Retinal pigment epithelial cell (primary cell): Measurements from ENCODE around the gene RPTOR.

Experiments
- DNase-seq: peaks from one replicate; pipeline ENCODE4 v3.0.0-alpha.2; 2010; ENCODE audit warnings: low read depth
- H3K4me3 ChIP-seq: 2 replicates; pipeline ENCODE4 v1.5.1; 2011; ENCODE audit warnings: mild to moderate bottlenecking, low read length, control low read depth, moderate library complexity
- TF ChIP-seq, protein P1 (sequence below): conservative IDR thresholded peaks from 2 replicates; pipeline ENCODE4 v1.5.1; 2011; ENCODE audit warnings: low read depth, low read length, control low read depth, inconsistent platforms

The RPTOR gene

DNA sequence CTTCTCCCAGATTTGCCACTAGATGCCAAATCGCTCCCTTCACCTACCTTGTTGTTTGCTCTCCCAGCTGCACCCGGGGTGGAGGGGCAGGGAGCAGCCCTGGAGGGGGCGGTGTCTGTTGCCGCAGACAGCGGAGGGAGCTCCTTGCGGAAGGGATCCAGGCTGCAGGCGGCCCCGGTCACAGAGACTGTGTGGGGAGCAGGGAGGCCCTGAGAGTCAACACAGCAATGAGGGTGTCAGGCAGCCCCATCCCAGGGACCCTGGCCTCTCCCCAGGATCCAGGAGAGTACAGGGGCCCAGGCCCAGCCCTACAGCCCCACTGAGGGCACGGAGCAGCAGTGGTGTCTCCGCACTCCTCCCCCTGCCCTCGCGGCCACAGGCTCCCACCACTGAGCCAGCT, 396.5 kb downstream of the RPTOR start:
- DNase-seq: no peak
- no peak overlapping the region for H3K4me3 ChIP-seq
- TF ChIP-seq, protein P1, sequence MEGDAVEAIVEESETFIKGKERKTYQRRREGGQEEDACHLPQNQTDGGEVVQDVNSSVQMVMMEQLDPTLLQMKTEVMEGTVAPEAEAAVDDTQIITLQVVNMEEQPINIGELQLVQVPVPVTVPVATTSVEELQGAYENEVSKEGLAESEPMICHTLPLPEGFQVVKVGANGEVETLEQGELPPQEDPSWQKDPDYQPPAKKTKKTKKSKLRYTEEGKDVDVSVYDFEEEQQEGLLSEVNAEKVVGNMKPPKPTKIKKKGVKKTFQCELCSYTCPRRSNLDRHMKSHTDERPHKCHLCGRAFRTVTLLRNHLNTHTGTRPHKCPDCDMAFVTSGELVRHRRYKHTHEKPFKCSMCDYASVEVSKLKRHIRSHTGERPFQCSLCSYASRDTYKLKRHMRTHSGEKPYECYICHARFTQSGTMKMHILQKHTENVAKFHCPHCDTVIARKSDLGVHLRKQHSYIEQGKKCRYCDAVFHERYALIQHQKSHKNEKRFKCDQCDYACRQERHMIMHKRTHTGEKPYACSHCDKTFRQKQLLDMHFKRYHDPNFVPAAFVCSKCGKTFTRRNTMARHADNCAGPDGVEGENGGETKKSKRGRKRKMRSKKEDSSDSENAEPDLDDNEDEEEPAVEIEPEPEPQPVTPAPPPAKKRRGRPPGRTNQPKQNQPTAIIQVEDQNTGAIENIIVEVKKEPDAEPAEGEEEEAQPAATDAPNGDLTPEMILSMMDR: no peak

DNA sequence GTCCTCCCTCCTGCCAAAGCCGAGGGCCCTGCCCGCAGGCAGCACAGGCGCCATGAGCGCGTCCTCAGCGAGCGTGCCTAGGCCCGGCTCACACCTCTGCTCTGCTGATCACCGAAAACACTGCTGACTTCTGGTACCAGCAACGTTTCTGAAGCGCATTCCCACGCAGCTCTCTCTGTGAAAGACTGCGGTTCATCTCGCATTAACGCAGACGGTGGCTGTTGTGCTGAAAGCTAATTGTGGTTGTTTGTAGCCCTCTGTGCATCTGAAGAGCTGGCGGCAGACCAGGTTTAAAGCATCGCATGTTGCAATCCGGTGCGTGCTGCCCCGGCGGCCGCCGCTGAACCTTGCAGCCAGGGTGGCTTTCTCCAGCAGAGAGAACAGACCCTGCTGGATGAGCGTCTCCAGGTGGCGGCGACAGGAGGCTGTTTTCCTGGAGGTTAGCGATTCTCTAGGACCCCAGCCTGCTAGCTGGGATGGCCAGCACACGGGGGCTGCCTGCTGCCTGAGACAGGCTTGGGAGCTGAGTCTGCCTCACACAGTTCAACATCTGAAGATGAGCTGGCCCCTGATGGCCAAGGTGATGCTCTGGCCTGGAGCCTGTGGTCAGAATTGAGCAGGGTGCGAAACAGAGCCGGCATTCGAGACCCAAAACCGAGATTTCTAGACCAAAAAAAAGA, 397.2 kb downstream of the RPTOR start:
- no peak overlapping the region for H3K4me3 ChIP-seq
- no peak for DNase-seq
- TF ChIP-seq, protein P1: no peak

DNA sequence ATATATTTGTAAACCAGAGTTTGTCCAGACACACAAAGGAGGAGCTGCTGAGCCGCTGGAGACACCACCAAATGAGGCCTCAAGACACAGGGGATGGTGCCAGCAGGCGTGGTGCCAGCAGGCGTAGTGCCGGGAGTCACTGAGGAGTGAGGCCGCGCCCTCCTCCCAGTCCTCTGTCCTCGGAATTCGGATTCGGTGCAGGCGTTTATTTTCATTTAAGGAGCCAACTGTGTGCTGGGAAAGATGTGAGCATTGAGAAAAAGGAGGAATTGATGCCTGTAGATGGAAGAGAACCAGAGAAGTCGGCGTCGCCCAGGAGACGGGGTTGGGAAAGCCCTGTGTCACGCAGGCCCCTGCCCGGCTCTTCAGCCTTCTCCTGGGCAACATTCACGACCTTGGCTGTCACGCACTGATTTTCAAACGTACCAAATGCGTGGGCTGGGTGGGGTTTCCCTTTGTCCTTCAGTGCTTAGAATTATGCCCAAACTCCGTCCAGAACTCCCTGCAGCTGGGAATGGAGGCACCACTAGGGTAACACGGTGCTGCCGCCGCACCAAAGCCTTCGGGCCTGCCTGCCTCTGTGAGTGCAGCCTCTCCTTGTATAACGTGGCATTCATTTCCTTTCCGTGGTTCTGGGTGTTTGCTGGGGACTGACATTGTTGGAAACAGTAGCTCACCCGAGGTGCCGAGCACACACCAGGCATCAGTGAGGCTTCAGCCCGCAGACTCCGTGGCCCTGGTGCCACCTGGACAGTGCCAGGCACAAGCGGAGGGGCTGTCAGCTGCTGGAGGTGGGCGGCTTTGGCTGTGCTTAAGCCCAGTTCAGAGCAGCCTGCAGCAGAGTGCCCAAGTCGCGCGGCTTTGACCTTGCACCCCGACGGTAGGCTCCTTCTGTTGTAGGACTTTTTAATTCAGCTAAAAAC, 398.0 kb downstream of the RPTOR start:
- H3K4me3 ChIP-seq: no peak overlapping the region
- TF ChIP-seq, protein P1: no peak
- DNase-seq: no peak

DNA sequence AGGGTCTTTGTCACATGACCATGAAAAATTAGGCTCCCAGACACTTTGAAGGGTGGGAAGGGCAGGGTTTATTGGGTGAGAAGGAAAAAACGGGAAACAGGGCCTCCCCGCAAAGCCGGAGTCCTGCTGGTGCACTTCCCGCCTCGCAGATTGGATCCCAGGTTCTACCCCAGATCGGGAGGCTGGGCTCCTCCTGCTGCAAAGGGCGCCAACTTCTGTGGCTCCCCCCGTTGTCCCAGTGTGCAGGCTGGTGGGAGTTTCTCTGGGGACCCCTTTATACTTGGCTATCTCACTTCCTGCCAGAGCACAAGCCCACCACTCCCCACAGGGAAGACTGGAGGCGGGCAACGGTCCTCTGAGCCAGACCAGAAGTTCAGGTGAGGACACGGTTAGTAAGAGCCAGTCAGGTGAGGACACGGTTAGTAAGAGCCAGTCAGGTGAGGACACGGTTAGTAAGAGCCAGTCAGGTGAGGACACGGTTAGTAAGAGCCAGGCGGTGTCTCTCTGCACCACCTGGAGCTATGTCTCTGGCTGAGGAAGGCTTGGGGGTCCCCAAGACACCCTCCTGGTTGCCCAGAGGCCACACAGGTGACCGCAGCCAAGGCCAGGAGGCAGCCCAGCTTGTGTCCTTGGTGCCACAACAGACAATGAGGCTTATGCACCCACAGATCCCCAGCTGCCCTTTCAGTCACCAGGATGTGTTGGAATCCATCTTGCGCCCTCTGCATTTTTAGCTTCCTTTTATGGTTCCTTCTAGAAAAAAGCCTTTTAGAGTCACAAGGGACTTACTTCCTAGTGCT, 398.9 kb downstream of the RPTOR start:
- TF ChIP-seq, protein P1: no peak
- no peak for DNase-seq
- H3K4me3 ChIP-seq: no peak overlapping the region

DNA sequence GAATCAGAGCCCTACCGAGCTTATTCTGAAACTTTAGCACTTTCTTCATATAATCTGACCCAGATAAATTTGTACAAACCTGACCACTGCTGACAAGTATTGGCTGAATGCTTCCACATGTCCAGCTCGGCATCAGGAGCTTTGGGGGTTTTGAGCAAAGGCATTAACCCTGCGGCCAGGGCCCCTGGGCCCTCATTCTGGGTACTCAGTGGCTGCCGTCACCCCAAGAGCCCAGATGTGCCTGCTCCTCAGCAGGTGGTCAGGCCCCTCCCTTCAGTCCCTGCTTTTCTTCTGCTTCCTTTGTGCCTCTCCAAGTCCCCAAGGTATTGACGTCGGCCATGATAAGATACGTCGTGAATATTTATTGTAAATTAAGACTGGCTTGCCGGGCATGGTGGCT, 399.7 kb downstream of the RPTOR start:
- DNase-seq: no peak
- no peak overlapping the region for H3K4me3 ChIP-seq
- TF ChIP-seq, protein P1: no peak

DNA sequence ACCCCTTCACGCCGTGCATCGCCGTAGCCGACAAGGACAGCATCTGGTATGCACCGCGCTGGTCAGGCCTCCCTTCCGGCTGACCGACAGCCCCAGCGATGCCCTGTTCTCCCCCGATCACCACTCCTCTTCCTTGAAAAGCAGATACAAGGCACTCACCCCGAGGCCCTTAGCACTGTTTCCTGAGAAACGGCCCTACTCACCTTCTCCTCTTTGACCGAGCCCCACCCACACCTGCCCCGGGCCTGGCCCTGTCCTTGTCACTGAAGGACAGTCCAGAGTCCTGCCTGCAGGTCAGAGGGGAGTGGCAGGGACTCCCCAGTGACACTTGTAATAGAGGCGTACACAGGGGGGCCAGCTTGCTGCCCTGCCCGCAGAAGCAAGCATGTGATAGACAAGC, 401.1 kb downstream of the RPTOR start:
- H3K4me3 ChIP-seq: no peak overlapping the region
- DNase-seq: no peak
- TF ChIP-seq, protein P1: no peak
